Activated CD4-positive, alpha-beta T cell treated with anti-CD3 and anti-CD28 coated beads for 24 hours (primary cell): ENCODE measurements around the gene MFN2.

Source experiments
- DNase-seq, 2 donors: peaks; one replicate each; pipeline ENCODE4 v3.0.0-alpha.2; 2020; ENCODE audit warnings: low read depth in 2 of 2

MFN2 gene

DNA sequence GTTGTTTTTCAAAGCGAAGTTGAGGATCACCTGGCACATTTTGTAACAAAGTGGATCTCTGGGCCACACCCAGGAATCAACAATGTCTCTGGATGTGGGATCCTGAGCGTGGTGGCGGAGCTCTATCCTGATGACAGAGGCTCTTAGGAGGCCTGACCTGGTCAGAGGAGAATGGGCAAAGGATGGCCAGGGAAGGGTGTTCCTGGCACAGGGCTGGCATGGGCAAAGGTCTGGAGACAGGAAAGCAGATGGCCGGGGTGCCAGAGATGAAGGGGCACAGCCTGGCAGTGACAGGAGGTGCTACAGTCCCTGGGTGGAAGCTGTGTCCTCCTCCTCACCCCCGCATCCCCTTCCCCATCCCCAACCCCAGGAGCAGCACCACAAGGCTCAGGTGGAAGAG lies 20.0 kb upstream of the MFN2 start:
- no peak for DNase-seq

GRCh38 chr1:11960715-11961114 lies 19.5 kb upstream of the MFN2 start:
- no peak for DNase-seq

- DNase-seq, result no peak
These were observed 19.0 kb upstream of the MFN2 start for GRCh38 chr1:11961230-11961629.

- DNase-seq, result no peak
These were observed 16.6 kb upstream of the MFN2 start for GRCh38 chr1:11963622-11964021.

- no peak for DNase-seq
These were observed 15.6 kb upstream of the MFN2 start for GRCh38 chr1:11964656-11965055.

- no peak for DNase-seq
These were observed 13.2 kb upstream of the MFN2 start for GRCh38 chr1:11967028-11967547.

DNA sequence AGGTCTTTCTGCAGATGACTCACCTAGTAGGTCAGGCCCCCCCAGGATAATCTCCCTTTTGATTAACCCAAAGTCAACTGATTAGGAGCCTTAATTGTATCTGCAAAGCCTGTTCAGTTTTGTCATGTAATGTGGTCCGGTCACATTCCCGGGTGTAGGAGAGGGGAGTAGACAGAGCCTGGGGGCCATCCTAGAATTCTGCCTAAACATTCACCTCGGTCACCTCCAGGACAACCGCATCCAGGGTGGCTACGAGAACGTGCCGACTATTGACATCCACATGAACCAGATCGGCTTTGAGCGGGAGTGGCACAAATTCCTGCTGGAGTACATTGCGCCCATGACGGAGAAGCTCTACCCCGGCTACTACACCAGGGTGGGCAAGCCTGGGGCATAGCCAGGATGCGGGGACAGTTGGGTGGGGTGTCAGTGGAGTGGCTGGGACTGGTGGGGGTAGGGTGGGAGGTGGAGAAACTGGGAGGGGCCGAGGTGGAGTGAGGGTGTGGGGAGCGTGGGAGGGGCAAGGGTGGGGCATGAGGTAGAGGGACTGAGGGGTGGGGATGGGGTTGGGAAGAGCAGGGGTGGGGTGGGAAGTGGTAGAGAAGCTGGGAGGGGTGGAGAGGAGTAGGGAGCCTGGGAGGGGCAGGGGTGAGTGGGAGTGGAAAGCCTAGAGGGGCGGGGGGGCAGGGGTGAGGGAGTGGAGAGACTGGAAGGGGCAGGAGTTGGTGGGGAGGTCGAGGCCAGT lies 9.6 kb upstream of the MFN2 start:
- no peak for DNase-seq

DNA sequence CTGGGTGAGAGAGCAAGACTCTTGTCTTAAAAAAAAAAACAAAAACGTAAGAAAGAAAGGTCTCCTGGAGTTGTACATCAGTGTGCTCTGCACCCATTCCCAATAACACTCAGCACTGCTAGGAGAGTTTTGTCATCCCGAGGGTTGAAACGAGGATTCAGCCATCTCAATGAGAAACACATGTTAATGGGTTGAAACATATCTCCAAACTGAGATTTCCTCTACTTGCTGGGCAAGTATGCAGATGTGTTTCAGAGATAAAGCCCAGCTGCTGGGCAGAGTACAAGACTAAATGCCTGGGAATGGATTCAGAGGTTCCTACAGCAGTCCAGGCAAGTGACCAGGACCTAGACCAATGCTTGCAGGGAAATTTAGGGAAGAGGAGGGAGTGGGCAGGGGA lies 2.6 kb upstream of the MFN2 start:
- no peak for DNase-seq

- no peak for DNase-seq
These were observed 1.9 kb upstream of the MFN2 start for GRCh38 chr1:11978301-11978700.

DNA sequence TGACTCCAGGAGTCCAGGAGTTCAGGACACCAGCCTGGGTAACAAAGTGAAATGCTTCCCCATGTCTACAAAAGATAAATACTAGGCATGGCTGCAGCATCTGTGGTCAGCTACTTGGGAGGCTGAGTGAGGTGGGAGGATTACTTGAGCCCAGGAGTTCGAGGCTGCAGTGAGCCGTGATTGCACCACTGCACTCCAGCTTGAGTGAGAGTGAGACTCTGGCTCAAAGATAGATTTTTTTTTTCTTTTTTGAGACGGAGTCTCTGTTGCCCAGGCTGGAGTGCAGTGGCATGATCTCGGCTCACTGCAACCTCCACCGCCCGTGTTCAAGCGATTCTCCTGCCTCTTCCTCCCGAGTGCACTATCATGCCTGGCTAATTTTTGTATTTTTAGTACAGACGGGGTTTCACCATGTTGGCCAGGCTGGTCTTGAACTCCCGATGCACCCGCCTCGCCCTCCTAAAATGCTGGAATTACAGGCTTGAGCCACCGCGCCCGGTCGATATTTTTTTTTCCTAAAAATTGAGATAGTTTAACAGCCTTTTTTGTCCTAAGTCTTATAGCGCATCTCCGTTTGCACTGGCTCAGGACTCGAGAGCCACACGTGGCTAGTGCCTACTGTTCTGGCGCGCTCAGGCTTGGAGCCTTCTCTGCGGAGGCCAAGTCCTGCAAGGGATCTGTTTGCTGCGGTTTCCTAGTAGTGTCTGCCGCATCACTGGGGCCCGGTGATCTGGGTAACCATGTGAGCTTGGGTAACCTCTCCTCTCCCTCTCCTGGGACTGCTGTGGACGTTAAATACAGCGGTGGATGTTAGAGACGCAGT lies 1.0 kb upstream of the MFN2 start:
- DNase-seq, result no peak

DNA sequence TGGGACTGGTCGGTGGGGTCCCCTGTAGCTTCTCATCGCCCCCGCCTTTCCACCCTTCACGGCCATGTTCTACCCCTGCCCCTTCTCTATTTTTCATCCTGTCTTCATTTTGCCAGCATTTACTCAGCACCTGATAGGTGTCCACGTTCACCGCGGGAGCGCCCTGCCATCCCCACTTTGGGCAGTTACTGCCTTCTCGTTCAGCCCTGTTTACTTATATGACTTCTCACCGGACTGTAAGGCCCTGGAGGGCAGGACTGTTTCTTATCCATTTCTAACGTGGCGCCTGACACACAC lies 380 bp downstream of the MFN2 start:
- no peak for DNase-seq

- DNase-seq, result no peak
These were observed 1.2 kb downstream of the MFN2 start for GRCh38 chr1:11981378-11982009.

GRCh38 chr1:11982010-11982392 lies 1.8 kb downstream of the MFN2 start:
- no peak for DNase-seq

GRCh38 chr1:11984121-11984520 lies 3.9 kb downstream of the MFN2 start:
- DNase-seq, result no peak

DNA sequence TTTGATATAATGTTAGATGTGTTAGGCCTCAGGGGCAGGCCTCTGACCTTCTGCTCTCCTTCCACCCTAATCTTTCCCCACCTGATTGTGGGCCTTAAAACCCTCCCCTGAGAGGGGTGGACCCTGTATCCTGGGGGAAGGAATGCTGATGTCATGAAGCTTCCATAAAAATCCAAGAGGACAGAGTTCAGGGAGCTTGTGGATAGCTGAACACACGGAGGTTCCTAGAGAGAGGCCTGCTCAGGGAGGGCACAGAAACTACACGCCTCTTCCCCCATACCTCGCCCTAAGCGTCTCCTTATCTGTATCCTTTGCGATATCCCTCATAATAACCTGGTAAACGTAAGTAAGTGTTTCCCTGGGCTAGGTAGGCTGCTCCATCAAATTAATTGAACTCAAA lies 4.3 kb downstream of the MFN2 start:
- no peak for DNase-seq

- no peak for DNase-seq
These were observed 4.9 kb downstream of the MFN2 start for GRCh38 chr1:11985171-11985570.

DNA sequence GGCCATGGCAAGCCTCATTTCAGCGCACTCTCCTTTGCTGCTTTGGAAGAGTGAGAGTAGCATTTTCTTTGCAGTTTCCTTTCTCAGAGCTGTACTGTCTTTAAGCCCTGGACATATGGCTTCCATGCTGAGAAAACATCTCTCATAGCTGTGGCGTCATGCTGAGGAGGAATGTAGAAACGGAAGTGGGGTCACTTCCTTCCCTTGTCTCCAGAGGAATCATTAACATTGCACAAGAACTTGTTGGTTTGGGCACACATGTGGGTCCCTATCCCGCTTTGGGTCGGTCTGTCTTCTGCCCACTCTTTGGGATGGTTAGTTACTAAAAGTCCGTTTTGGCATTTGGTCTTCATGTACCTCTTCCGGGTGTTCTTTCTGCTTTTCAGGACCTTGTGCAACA lies 5.6 kb downstream of the MFN2 start:
- no peak for DNase-seq

DNA sequence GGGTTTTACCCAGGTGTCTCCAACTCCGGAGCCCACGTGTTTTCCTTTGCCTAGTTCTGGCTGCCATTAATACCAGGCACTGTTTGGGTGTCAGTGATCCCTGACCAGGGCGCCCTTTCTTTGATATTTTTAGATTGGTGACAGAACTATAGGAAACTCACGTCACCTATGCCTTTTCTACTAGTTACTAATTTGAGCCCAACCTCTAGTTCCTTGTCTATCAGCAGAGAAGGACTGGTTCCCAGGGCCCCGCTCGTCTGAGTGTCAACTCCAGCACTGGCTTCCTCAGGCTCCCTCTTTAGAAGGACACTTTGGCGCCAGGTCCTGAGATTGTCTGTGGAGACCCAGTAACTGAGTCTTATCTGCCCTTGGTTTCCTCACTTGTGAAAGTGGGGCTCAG lies 9.4 kb downstream of the MFN2 start:
- DNase-seq, result no peak

GRCh38 chr1:11990303-11991032 lies 10.2 kb downstream of the MFN2 start:
- no peak for DNase-seq

DNA sequence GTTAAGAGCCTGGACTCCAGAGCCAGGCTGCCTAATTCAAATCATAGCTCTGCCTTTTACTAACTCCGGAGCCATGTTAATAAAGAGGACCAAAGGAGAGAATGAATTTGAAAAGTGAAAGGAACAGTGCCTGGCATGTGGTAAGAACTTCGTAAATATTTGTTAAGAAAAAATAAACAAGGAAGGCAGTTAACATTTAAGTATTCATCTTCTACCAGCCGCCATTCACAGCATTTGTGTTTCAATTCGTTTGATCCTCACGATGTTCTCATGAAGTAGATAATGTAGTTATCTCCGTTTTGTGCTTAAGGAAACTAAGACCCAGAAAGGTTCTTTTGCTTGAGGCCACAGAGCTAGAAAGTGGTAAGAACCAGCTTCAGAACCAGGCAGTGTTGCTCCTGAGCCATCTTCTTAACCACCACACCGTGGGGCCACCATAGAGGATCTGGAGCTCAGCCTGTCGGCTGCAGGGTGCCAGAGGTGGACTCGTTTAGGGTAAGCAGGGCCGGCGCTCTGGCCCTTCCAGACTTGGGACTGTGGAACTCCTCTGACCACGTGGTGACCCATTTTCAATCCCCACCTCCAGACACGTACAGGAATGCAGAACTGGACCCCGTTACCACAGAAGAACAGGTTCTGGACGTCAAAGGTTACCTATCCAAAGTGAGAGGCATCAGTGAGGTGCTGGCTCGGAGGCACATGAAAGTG lies 11.9 kb downstream of the MFN2 start:
- DNase-seq, result no peak

GRCh38 chr1:11997081-11997850 lies 17.0 kb downstream of the MFN2 start:
- no peak for DNase-seq
